ENCODE results near the gene B4GALNT4. TPM values are rescaled to one million over a fixed set of nuclear protein-coding genes. Genes with fewer than 3 reads are reported as not detected.
A peak's percentile ranks its signal among the peaks of the same experiment; 100 is the strongest.
"Not testable (repeated sequence)": the region's sequence is repeated elsewhere in the genome, so short reads cannot be mapped to it uniquely, and the experiment has no call there.

B4GALNT4 gene
- total RNA-seq, 1 donor from 2014 or later: 3.9 TPM

DNA sequence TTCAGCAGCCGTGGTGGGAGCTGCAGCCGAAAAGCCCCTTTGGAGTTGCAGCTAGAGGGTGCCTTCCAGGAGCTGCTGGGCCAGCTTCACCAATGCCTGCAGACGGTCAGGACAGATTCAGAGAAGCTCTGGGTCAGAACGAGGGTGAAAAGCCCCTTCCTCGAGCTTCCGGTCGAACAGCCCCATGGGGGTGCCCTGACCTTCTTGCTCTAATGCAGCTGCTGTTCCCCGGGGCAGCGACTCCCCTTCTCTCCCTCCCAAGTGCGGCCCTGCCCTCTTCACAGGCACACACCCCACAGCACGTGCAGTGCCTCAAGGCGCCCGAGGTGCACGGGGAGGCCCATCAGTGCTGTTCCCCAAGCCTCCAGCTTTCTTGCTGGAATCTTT is 39.0 kb upstream of the B4GALNT4 start:
- Mint-ChIP-seq H3K27ac (peak overlapping the region; percentile 20), H3K27me3 (no peaks in the 10 kb centered on the region), H3K4me1 (peaks cover 47% of the 10 kb centered on the region), H3K9me3 (no peaks in the 10 kb centered on the region), H3K4me3 (peak overlapping the region; percentile 69), H3K36me3 (ENCODE audit: low read depth) (peaks cover 3% of the 10 kb centered on the region)
- DNase-seq: no peak
- intact Hi-C loops (cut with micrococcal nuclease): no loop called here

DNA sequence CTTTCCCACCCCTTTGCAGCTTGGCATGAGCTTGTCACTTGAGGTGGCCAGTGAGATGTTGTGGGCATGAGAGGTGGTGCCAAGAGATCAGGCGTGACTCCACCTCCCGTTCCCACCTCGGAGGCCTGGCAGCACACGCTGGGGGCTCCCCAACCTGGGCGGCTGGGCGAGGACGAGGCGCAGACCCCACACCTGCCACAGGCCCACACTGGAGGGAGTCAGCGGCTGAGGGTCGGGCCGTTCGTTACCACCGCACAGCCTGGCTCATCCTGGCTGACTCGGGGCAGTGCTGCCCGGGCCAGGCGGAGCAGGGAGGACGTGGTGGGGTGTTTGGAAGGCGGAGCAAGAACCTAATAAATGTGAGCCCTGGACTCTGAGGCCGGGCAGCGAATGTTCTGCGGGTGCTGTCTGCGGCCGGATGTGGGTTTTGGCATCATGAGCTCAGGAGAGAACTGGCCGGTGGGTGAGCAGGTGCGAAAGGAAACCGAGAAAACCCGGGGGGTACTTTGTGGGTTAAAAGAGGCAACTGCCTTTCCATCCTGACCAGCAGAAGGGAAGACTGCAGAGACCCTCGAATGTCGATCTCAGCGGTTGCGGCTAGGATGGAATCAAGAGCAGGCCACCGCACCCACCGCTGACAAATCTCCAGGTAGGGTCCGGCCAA is 38.5 kb upstream of the B4GALNT4 start:
- Mint-ChIP-seq H3K4me3 (peak overlapping the region; percentile 53), H3K27ac (peak overlapping the region; percentile 43)

DNA sequence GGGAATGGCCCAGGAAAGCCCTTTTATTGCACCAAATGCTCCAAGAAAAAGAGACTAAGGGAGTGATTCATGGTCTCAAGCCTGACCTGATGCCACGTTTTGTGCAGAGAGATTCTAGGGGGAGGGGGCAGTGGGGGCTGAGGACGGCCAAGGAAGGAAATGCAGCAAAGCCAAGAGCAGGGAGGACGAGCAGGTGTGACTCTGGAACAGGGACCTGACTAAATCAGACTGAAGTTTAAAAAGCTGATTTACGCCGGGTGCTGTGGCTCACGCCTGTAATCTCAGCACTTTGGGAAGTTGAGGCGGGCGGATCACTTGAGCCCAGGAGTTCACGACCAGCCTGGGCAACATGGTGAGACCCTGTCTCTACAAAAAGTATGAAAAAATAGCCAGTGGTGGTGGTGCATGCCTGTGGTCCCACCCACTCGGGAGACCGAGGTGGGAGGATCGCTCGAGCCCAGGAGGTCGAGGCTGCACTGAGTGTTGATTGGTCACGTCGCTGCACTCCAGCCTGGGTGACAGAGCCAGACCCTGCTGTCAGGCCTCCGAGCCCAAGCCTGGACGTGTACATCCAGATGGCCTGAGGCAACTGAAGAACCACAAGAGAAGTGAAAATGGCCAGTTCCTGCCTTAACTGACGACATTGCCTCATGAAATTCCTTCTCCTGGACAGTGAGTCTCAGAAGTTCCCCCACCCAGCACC is 37.8 kb upstream of the B4GALNT4 start:
- Mint-ChIP-seq H3K9me3 (no peaks in the 10 kb centered on the region), H3K27ac (peak overlapping the region; percentile 43), H3K27me3 (no peaks in the 10 kb centered on the region), H3K4me3 (peak overlapping the region; percentile 53), H3K4me1 (peaks cover 47% of the 10 kb centered on the region), H3K36me3 (ENCODE audit: low read depth) (peaks cover 3% of the 10 kb centered on the region)
- intact Hi-C loops (cut with micrococcal nuclease): no loop called here
- peak; percentile 53 for DNase-seq

More for the DNA sequence above, 38.5 kb upstream of the B4GALNT4 start:
- DNase-seq: peak; percentile 75
- H3K4me1 Mint-ChIP-seq: peaks cover 50% of the 10 kb centered on the region
- peaks cover 3% of the 10 kb centered on the region for H3K36me3 Mint-ChIP-seq (ENCODE audit: low read depth)
- intact Hi-C loops (cut with micrococcal nuclease): no loop called here
- no peaks in the 10 kb centered on the region for H3K27me3 Mint-ChIP-seq
- H3K9me3 Mint-ChIP-seq: no peaks in the 10 kb centered on the region

DNA sequence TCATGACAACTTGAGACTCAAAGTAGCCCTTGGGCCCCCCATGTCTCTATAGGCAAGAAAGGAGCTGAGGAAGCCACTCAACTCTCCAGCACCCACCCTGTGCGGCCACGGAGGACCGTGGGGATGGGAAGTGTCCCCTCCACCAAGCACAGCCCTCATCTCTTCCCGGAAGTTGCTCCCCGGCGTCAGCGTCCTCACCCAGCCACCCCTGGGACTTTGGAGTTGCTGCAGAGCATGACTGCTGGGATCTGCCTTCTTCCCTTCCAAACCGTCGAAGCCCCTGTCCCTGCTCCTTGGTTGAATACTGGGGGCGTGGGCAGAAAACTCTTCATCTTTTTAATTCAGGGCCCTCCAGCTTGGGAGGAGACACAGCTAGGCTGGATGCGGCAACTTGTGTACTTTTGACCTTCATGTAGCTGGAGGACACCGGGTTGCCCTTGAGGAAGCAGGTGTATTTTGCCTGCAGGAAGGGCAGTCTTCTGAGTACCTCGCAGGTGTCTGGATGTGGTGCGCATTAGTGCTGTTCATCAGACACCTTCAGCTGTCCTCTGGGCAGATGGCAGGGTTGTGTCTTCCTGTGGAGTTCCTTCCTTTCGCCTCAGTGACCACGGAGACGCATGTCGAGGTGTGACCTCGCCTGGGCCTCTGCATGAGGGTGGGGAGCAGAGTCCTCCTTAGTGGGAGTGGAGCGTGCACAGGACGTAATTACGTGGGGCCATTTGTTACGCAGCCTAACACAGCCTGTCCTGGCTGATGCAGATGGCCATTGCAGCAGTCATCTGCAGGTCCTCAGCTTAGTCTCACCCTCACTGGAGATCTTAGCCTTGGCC is 36.4 kb upstream of the B4GALNT4 start:
- H3K27ac Mint-ChIP-seq: no peak overlapping the region
- H3K4me1 Mint-ChIP-seq: peaks cover 44% of the 10 kb centered on the region
- no peaks in the 10 kb centered on the region for H3K27me3 Mint-ChIP-seq
- DNase-seq: no peak
- H3K36me3 Mint-ChIP-seq (ENCODE audit: low read depth): peaks cover 3% of the 10 kb centered on the region
- no peaks in the 10 kb centered on the region for H3K9me3 Mint-ChIP-seq
- intact Hi-C loops (cut with micrococcal nuclease): no loop called here
- no peak overlapping the region for H3K4me3 Mint-ChIP-seq

DNA sequence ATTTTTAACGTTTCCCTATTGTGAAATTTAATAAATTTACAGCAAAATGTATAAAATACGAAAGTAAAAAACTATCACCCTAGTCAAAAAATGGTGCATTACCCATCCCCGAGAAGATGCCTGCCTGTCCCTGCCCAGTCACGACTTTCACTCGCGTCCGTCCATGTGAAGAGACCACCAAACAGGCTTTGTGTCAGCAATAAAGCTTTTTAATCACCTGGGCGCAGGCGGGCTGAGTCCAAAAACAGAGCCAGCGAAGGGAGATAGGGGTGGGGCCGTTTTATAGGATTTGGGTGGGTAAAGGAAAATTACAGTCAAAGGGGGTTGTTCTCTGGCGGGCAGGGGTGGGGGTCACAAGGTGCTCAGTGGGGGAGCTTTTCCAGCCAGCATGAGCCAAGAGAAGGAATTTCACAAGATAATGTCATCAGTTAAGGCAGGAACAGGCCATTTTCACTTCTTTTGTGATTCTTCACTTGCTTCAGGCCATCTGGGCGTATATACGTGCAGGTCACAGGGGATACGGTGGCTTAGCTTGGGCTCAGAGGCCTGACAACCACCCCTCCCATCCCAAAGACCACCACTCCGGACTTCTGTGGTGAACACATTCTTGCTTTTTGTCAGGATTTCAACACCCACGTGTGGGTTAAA is 35.6 kb upstream of the B4GALNT4 start:
- H3K27ac Mint-ChIP-seq; H3K27me3 Mint-ChIP-seq; DNase-seq; intact Hi-C loops (cut with micrococcal nuclease); H3K9me3 Mint-ChIP-seq; H3K36me3 Mint-ChIP-seq (ENCODE audit: low read depth); H3K4me3 Mint-ChIP-seq: not testable (repeated sequence)
- H3K4me1 Mint-ChIP-seq: peaks cover 41% of the 10 kb centered on the region

DNA sequence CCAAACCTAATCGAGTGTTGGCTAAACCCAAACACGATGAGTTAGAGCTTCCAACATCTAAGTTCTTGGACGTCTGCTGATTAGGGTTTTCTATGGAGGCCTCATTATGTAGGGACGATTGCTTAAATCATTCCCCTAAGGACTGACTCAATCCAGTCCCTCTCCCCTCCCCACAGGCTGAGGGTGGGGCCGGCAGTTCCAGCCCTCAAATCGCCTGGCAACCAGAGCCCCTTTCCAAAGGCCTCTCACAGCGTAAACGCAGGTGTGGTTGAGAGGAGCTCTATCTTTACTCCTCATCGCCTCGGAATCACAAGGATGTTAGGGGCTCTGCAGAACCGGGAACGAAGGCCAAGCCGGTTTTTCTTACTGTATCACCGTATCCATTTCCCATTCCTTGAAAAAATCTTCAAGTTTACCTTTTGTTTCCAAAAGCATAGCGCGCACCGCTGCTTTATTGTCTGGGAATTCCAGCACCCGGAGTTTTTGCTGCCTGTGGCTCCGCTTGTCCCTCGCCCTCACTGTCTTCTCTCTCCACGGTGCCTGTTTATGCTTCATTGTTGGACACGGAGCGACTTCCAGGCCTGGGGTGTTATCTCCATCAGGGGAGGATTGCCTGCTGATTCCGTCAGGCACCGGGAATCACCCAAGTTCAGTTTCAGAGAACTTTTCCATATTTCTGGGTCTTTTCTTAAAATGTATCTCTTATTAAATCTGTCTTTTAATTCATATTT is 34.9 kb upstream of the B4GALNT4 start:
- Mint-ChIP-seq H3K9me3 (no peaks in the 10 kb centered on the region), H3K27ac (no peak overlapping the region), H3K27me3 (no peaks in the 10 kb centered on the region), H3K36me3 (ENCODE audit: low read depth) (peaks cover under 1% of the 10 kb centered on the region), H3K4me1 (peaks cover 36% of the 10 kb centered on the region), H3K4me3 (no peak overlapping the region)
- DNase-seq: no peak
- intact Hi-C loops (cut with micrococcal nuclease): no loop called here

DNA sequence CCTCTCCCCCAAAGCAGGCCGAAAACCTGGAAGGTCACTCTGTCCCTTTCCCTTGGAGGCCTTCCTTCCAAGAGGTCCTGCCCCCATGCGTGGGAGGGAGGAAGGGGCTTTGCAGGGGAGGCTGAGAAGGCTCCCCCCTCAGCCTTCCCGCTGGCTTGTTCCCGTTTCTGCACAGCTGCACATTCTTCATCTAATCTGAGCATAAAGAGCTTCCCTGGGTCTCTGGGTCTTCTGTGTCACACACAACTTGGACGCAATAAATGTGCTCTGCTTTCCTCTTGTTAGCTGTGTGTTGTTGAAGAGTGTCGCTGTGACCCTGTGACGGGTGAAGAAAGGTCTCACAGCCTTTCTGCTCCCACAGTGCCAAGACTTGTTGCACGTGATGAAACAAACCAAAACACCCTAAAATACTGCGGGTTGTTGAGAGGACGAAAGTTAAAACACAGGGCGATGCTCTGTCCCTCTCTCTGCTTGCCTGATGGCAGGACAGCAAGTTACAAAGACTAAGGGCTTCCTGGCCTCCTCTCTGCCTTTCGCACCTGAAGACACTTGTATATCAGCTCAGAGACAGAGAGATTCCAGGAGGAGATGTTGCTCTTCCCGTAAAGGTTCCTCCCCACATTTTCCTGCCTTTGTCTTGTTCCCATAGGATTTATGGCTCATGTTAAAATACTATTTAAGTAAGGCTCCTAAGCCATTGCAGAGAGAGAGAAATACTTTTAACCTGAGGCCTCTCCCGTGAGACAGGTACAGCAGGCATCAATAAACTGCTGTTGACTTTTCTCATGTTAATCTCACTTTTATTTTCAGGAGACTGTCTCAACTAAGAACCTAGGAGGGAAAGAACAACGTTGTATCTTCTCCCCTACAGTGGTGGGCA is 33.3 kb upstream of the B4GALNT4 start:
- no peaks in the 10 kb centered on the region for H3K36me3 Mint-ChIP-seq (ENCODE audit: low read depth)
- H3K27ac Mint-ChIP-seq: no peak overlapping the region
- peaks cover 23% of the 10 kb centered on the region for H3K4me1 Mint-ChIP-seq
- no peak overlapping the region for H3K4me3 Mint-ChIP-seq
- intact Hi-C loops (cut with micrococcal nuclease): no loop called here
- no peaks in the 10 kb centered on the region for H3K9me3 Mint-ChIP-seq
- DNase-seq: no peak
- H3K27me3 Mint-ChIP-seq: peaks cover 2% of the 10 kb centered on the region

DNA sequence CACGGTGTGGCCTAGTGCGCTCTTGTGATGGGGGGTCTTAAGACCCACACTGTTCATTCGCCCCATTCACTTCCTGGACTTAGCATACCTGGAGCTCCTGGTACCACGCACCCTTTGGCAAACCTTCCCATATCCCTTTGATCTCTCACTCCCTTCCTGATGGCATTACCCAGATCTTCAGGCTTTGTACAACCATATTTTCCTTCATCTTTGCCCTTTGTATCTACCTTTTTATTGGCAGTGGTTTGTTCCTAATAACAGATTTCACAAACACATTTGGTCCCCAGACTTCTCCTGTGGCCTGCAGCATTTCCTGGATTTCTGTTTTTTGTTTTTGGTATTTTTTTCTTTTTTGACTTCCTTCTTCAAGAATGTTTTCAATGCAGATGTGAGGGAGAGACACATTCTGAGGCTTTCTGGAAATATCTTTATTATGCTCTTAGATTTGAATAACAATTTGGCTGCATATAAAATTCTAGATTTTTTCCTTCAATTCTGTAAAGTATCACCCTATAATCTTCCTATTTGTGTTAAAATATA is 32.6 kb upstream of the B4GALNT4 start:
- Mint-ChIP-seq H3K9me3 (no peaks in the 10 kb centered on the region), H3K4me1 (peaks cover 17% of the 10 kb centered on the region), H3K27me3 (peaks cover 2% of the 10 kb centered on the region), H3K4me3 (no peak overlapping the region), H3K36me3 (ENCODE audit: low read depth) (no peaks in the 10 kb centered on the region), H3K27ac (no peak overlapping the region)
- intact Hi-C loops (cut with micrococcal nuclease): no loop called here
- no peak for DNase-seq

DNA sequence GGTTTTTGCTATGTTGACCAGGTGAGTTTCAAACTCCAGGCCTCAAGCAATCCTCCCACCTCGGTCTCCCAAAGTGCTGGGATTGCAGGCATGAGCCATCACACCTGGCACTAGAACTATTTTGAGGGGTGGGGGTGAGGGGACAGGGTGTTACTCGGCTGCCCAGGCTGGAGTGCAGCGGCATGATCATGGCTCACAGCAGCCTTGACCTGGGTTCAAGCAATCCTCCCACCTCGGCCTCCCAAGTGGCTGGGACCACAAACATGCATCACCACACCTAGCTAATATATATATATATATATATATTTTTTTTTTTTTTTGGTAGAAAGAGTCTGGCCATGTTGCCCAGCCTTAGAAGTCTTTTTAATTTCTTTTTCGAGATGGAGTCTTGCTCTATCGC is 31.6 kb upstream of the B4GALNT4 start:
- peaks cover 19% of the 10 kb centered on the region for H3K4me1 Mint-ChIP-seq
- H3K27me3 Mint-ChIP-seq: peaks cover 2% of the 10 kb centered on the region
- H3K9me3 Mint-ChIP-seq: no peaks in the 10 kb centered on the region
- H3K4me3 Mint-ChIP-seq: no peak overlapping the region
- H3K27ac Mint-ChIP-seq: no peak overlapping the region
- no peaks in the 10 kb centered on the region for H3K36me3 Mint-ChIP-seq (ENCODE audit: low read depth)
- DNase-seq: no peak
- intact Hi-C loops (cut with micrococcal nuclease): no loop called here

DNA sequence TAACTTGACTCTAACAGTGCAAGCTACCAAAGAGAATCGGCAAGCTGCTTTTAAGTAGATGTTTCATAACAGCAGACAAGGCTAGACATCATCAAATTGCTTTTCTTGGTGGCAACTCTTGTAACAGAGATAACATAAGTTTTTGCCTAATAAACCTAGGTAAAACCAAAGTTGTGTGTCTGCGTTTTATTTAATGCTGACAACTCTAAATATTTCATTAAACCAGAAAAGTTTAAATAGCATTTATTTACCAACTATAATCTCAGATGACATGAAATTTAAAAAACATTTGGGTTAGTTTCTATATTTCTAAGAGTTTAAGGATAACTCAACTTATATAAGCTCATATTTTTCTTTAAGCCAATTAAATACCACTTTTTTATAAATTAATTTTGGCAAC is 29.3 kb upstream of the B4GALNT4 start:
- Mint-ChIP-seq H3K36me3 (ENCODE audit: low read depth) (no peaks in the 10 kb centered on the region), H3K27me3 (peaks cover 2% of the 10 kb centered on the region), H3K4me1 (peaks cover 17% of the 10 kb centered on the region), H3K4me3 (no peak overlapping the region), H3K9me3 (no peaks in the 10 kb centered on the region), H3K27ac (no peak overlapping the region)
- intact Hi-C loops (cut with micrococcal nuclease): no loop called here
- no peak for DNase-seq

DNA sequence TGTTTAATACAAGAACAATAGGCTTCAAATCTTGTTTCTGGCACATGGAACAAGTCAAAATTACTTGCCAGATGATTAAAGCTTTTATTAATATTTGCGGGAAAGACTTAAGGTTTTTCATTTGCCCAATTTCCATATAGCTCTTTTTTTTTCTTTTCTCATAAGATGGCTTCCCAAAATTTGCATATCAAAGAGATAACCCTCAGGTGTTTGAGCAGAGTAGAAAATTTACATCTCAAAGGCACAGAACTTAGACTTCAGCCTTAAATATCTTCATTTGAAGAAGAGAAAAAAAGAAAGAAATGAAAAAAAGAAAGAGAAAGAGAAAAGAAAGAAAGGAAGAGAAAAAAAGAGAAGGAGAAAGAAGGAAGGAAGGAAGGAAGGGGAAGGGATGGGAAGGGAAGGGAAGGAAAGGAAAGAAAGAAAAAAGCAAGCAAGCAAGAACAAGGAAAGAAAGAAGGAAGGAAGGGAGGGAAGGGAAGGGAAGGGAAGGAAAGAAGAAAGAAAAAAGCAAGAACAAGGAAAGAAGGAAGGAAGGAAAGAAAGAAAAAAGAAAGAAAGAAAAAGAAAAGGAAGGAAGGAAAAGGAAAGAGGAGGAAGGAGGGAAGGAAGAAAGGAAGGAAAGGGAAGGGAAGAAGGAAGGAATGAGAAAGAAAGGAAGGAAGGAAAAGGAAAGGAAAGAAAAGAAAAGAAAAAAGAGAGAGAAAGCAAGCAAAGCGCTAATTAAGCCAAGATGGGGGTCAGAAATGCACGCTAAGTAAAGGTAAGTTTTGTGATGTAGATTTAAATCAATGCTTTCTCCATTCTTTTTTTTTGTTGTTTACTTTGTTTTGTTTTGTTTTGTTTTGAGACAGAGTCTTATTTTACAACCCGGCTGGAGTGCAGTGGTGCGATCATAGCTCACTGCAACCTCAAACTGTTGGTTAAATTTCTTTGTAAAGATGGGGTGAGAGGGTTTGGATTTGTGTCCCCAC is 28.5 kb upstream of the B4GALNT4 start:
- H3K27me3 Mint-ChIP-seq: peaks cover 2% of the 10 kb centered on the region
- peaks cover 12% of the 10 kb centered on the region for H3K4me1 Mint-ChIP-seq
- no peak overlapping the region for H3K4me3 Mint-ChIP-seq
- intact Hi-C loops (cut with micrococcal nuclease): no loop called here
- no peak overlapping the region for H3K27ac Mint-ChIP-seq
- no peaks in the 10 kb centered on the region for H3K9me3 Mint-ChIP-seq
- no peak for DNase-seq
- no peaks in the 10 kb centered on the region for H3K36me3 Mint-ChIP-seq (ENCODE audit: low read depth)
